ENCODE results near the gene GJC1.
"Not testable (repeated sequence)": the region's sequence is repeated elsewhere in the genome, so short reads cannot be mapped to it uniquely, and the experiment has no call there.

GJC1 gene

GRCh38 chr17:44760474-44761308 lies 69.4 kb downstream of the GJC1 start:
- no peak for DNase-seq (ENCODE audit: low read depth, low spot score)

GRCh38 chr17:44759916-44760243 lies 70.2 kb downstream of the GJC1 start:
- no peak for DNase-seq (ENCODE audit: low read depth, low spot score)

- DNase-seq (ENCODE audit: low read depth, low spot score): no peak
These were observed 70.8 kb downstream of the GJC1 start for GRCh38 chr17:44759086-44759915.

- DNase-seq (ENCODE audit: low read depth, low spot score): no peak
These were observed 71.5 kb downstream of the GJC1 start, which contains the start of gene ADAM11 for GRCh38 chr17:44758414-44759085. Gene ADAM11, plus strand, starts transcription at chr17:44758988. Its CDS starts 212 bp downstream, at chr17:44759200.

GRCh38 chr17:44757918-44758413 lies 72.1 kb downstream of the GJC1 start:
- no peak for DNase-seq (ENCODE audit: low read depth, low spot score)

GRCh38 chr17:44757045-44757917 lies 72.8 kb downstream of the GJC1 start:
- DNase-seq (ENCODE audit: low read depth, low spot score): no peak

GRCh38 chr17:44755180-44755579 lies 74.9 kb downstream of the GJC1 start:
- DNase-seq (ENCODE audit: low read depth, low spot score): not testable (repeated sequence)

- no peak for DNase-seq (ENCODE audit: low read depth, low spot score)
These were observed 75.8 kb downstream of the GJC1 start for GRCh38 chr17:44754276-44754675.

- no peak for DNase-seq (ENCODE audit: low read depth, low spot score)
These were observed 76.9 kb downstream of the GJC1 start for GRCh38 chr17:44752953-44753861.

GRCh38 chr17:44751806-44752205 lies 78.3 kb downstream of the GJC1 start:
- no peak for DNase-seq (ENCODE audit: low read depth, low spot score)

- DNase-seq (ENCODE audit: low read depth, low spot score): no peak
These were observed 78.8 kb downstream of the GJC1 start for GRCh38 chr17:44751331-44751730.

- no peak for DNase-seq (ENCODE audit: low read depth, low spot score)
These were observed 80.1 kb downstream of the GJC1 start for GRCh38 chr17:44749980-44750318.

- DNase-seq (ENCODE audit: low read depth, low spot score): no peak
These were observed 80.8 kb downstream of the GJC1 start for GRCh38 chr17:44749076-44749979.
